ENCODE results near the gene CHRNA1.

The CHRNA1 gene

GRCh38 chr2:174777347-174778084, 13.2 kb upstream of the CHRNA1 start:
- intact Hi-C loops (cut with micrococcal nuclease), result no loop called here
- H3K9me3 Mint-ChIP-seq, result no peaks in the 10 kb centered on the region
- peaks cover 7% of the 10 kb centered on the region for H3K27me3 Mint-ChIP-seq
- H3K36me3 Mint-ChIP-seq (ENCODE audit: low read depth), result no peaks in the 10 kb centered on the region
- H3K27ac Mint-ChIP-seq, result no peak overlapping the region
- peaks cover 21% of the 10 kb centered on the region for H3K4me1 Mint-ChIP-seq (ENCODE audit: low read depth)
- no peak overlapping the region for H3K4me3 Mint-ChIP-seq

- H3K4me3 Mint-ChIP-seq, result no peak overlapping the region
- H3K27ac Mint-ChIP-seq, result no peak overlapping the region
- H3K27me3 Mint-ChIP-seq, result peaks cover 11% of the 10 kb centered on the region
- H3K4me1 Mint-ChIP-seq (ENCODE audit: low read depth), result peaks cover 29% of the 10 kb centered on the region
- H3K9me3 Mint-ChIP-seq, result no peaks in the 10 kb centered on the region
- H3K36me3 Mint-ChIP-seq (ENCODE audit: low read depth), result no peaks in the 10 kb centered on the region
- intact Hi-C loops (cut with micrococcal nuclease), result no loop called here
These were observed 12.4 kb upstream of the CHRNA1 start for GRCh38 chr2:174776675-174777074.

DNA sequence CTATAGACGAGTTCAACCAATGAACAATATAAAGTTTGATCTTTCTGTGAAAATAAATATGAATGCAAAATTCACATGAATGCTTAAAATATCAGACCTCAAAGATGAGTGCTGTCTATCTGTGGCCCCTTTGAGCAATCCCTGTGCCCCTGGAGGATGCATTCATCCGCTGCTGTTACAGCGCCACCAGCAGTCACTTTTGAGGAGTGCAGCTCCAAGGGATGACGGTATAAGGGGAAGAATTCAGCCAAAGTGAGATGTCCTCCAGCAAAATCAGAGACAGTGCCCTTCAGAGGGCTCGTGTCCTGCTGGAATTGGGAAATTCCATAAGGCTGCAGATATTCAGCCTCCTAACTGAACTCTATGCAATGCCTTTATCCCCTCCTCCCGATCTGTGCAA, 12.0 kb upstream of the CHRNA1 start:
- intact Hi-C loops (cut with micrococcal nuclease), result no loop called here
- Mint-ChIP-seq H3K4me3 (no peak overlapping the region), H3K4me1 (ENCODE audit: low read depth) (peaks cover 30% of the 10 kb centered on the region), H3K27ac (no peak overlapping the region), H3K9me3 (no peaks in the 10 kb centered on the region), H3K36me3 (ENCODE audit: low read depth) (no peaks in the 10 kb centered on the region), H3K27me3 (peaks cover 11% of the 10 kb centered on the region)

DNA sequence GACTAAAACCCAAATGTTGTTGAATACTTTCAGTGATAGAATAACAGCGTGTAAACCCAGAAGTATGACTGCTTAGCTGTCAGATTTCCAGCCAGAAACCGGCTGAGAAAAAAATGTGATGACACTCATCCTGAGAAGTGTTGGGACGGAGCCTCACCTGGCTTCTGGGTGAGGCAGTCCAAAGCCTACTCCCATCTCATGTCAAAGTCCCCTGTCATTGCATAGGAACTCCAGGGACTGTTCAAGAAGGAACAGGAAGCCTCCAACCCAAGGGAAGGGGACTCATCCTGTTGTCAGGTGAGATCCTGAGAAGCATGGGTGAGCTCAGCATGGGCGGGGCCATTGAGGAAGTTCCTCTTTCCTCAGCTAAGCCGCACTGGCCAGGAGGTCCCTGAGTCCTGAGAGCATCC, 11.3 kb upstream of the CHRNA1 start:
- H3K4me3 Mint-ChIP-seq, result no peak overlapping the region
- intact Hi-C loops (cut with micrococcal nuclease), result no loop called here
- peaks cover 11% of the 10 kb centered on the region for H3K27me3 Mint-ChIP-seq
- H3K36me3 Mint-ChIP-seq (ENCODE audit: low read depth), result no peaks in the 10 kb centered on the region
- no peaks in the 10 kb centered on the region for H3K9me3 Mint-ChIP-seq
- H3K27ac Mint-ChIP-seq, result no peak overlapping the region
- H3K4me1 Mint-ChIP-seq (ENCODE audit: low read depth), result peaks cover 30% of the 10 kb centered on the region

DNA sequence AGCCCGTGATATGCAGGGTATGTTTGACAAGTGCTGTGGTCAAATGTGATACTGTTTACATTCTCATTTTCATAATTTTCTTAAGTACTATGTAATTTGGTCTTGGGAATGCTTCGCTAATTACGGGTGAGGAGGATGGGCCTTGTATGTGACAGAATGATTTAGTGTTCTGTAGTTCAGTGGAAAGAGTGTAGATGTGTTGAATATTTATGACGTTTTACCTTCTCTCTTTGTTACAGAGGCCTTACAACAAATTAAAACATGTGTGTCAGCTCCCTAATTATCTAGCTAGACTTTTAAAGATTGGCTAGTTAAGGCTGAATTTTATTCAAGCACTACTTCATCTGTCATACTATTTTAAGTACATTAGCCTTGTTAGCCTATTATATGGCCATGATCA, 10.6 kb upstream of the CHRNA1 start:
- H3K27ac Mint-ChIP-seq, result no peak overlapping the region
- no peaks in the 10 kb centered on the region for H3K36me3 Mint-ChIP-seq (ENCODE audit: low read depth)
- intact Hi-C loops (cut with micrococcal nuclease), result loop anchor here (5.0 kb wide), 1 partner anchor 507 kb away; no protein-coding TSS in a partner anchor
- no peaks in the 10 kb centered on the region for H3K9me3 Mint-ChIP-seq
- no peak overlapping the region for H3K4me3 Mint-ChIP-seq
- peaks cover 12% of the 10 kb centered on the region for H3K27me3 Mint-ChIP-seq
- peaks cover 30% of the 10 kb centered on the region for H3K4me1 Mint-ChIP-seq (ENCODE audit: low read depth)

DNA sequence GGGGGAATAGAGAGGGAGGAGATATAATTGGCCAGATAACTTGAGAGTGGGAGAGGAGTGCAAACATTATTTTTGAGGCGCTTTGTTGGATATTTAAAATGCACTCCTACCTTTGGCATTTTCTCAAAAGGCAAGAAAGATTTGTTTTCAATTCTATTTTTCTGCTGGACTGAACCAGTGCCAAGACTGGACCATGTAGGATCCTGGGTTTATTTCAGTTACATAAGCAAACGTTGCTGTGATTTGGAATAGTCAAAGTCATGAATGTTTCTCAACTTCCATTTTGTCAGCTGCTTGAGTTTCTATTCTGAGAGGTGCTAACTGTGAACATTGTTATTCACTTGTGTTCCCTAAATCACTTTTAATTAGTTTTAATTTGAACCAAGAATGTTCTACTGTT, 8.9 kb upstream of the CHRNA1 start:
- Mint-ChIP-seq H3K27me3 (peaks cover 23% of the 10 kb centered on the region), H3K36me3 (ENCODE audit: low read depth) (no peaks in the 10 kb centered on the region), H3K4me3 (no peak overlapping the region), H3K27ac (no peak overlapping the region), H3K4me1 (ENCODE audit: low read depth) (peaks cover 19% of the 10 kb centered on the region), H3K9me3 (no peaks in the 10 kb centered on the region)
- intact Hi-C loops (cut with micrococcal nuclease), result loop anchor here (5.0 kb wide), 1 partner anchor 509 kb away; no protein-coding TSS in a partner anchor

- H3K27me3 Mint-ChIP-seq, result peaks cover 22% of the 10 kb centered on the region
- H3K9me3 Mint-ChIP-seq, result no peaks in the 10 kb centered on the region
- no peaks in the 10 kb centered on the region for H3K36me3 Mint-ChIP-seq (ENCODE audit: low read depth)
- no peak overlapping the region for H3K27ac Mint-ChIP-seq
- H3K4me1 Mint-ChIP-seq (ENCODE audit: low read depth), result peaks cover 17% of the 10 kb centered on the region
- H3K4me3 Mint-ChIP-seq, result no peak overlapping the region
- intact Hi-C loops (cut with micrococcal nuclease), result loop anchor here (5.0 kb wide), 1 partner anchor 510 kb away; no protein-coding TSS in a partner anchor
These were observed 8.2 kb upstream of the CHRNA1 start for GRCh38 chr2:174772472-174772801.

GRCh38 chr2:174771631-174772471, 7.6 kb upstream of the CHRNA1 start:
- Mint-ChIP-seq H3K27ac (no peak overlapping the region), H3K27me3 (peaks cover 26% of the 10 kb centered on the region), H3K4me3 (no peak overlapping the region), H3K4me1 (ENCODE audit: low read depth) (peaks cover 17% of the 10 kb centered on the region), H3K36me3 (ENCODE audit: low read depth) (no peaks in the 10 kb centered on the region), H3K9me3 (no peaks in the 10 kb centered on the region)
- intact Hi-C loops (cut with micrococcal nuclease), result loop anchor here (2.0 to 5.0 kb wide), 2 partner anchors 213 to 510 kb away; no protein-coding TSS in a partner anchor

- intact Hi-C loops (cut with micrococcal nuclease), result loop anchor here (2.0 to 5.0 kb wide), 2 partner anchors 214 to 511 kb away; no protein-coding TSS in a partner anchor
- peaks cover 32% of the 10 kb centered on the region for H3K27me3 Mint-ChIP-seq
- no peak overlapping the region for H3K27ac Mint-ChIP-seq
- H3K36me3 Mint-ChIP-seq (ENCODE audit: low read depth), result no peaks in the 10 kb centered on the region
- peaks cover 17% of the 10 kb centered on the region for H3K4me1 Mint-ChIP-seq (ENCODE audit: low read depth)
- no peaks in the 10 kb centered on the region for H3K9me3 Mint-ChIP-seq
- H3K4me3 Mint-ChIP-seq, result no peak overlapping the region
These were observed 6.9 kb upstream of the CHRNA1 start for GRCh38 chr2:174771136-174771535.

DNA sequence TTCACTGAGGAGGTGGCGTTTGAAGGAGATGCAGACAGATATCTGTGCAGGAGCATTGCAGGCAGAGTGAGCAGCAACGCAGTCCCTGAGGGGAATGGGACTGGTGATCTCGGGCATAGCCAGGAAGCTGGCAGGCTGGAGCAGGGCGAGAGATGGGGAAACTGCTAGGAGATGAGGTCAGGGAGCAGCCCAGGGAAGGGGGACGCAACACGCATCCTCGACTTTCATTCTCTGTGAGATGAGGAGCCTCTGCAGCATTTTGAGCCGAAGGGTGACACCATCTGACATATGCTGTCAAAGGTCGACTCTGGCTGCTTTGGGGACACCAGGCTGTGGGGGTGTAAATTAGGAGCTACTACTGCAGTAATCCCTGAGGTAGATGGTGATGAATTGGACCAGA, 4.3 kb upstream of the CHRNA1 start:
- no peaks in the 10 kb centered on the region for H3K36me3 Mint-ChIP-seq (ENCODE audit: low read depth)
- peaks cover 48% of the 10 kb centered on the region for H3K27me3 Mint-ChIP-seq
- H3K4me3 Mint-ChIP-seq, result no peak overlapping the region
- H3K4me1 Mint-ChIP-seq (ENCODE audit: low read depth), result peaks cover 28% of the 10 kb centered on the region
- no peak overlapping the region for H3K27ac Mint-ChIP-seq
- H3K9me3 Mint-ChIP-seq, result no peaks in the 10 kb centered on the region
- intact Hi-C loops (cut with micrococcal nuclease), result no loop called here

GRCh38 chr2:174766271-174766670, 2.0 kb upstream of the CHRNA1 start:
- no peaks in the 10 kb centered on the region for H3K36me3 Mint-ChIP-seq (ENCODE audit: low read depth)
- H3K9me3 Mint-ChIP-seq, result no peaks in the 10 kb centered on the region
- H3K4me3 Mint-ChIP-seq, result no peak overlapping the region
- H3K27me3 Mint-ChIP-seq, result peaks cover 53% of the 10 kb centered on the region
- H3K4me1 Mint-ChIP-seq (ENCODE audit: low read depth), result peaks cover 11% of the 10 kb centered on the region
- no peak overlapping the region for H3K27ac Mint-ChIP-seq
- intact Hi-C loops (cut with micrococcal nuclease), result no loop called here

DNA sequence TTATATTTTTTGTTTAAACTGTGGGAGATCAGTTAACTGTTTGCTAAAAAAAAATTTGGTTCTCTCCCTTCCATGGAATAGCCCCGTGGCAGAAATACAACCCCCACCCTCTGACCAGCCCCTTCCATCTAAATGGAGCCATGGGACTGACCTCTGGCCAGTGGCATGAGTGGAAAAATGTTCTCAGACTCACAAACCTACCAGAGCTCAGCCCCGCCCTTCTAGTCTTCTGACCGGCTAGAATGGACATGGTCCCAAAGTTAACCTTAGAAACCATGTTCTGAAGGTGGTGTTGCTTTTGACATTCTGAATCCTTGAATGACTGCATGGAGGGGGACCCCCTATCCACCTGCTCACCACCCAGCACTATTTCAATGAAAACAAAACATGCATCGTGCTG, 1.3 kb upstream of the CHRNA1 start:
- Mint-ChIP-seq H3K4me1 (ENCODE audit: low read depth) (peaks cover 11% of the 10 kb centered on the region), H3K27me3 (peaks cover 57% of the 10 kb centered on the region), H3K36me3 (ENCODE audit: low read depth) (no peaks in the 10 kb centered on the region), H3K4me3 (no peak overlapping the region), H3K9me3 (no peaks in the 10 kb centered on the region), H3K27ac (no peak overlapping the region)
- intact Hi-C loops (cut with micrococcal nuclease), result no loop called here

- intact Hi-C loops (cut with micrococcal nuclease), result no loop called here
- no peaks in the 10 kb centered on the region for H3K9me3 Mint-ChIP-seq
- peaks cover 63% of the 10 kb centered on the region for H3K27me3 Mint-ChIP-seq
- H3K4me1 Mint-ChIP-seq (ENCODE audit: low read depth), result peaks cover 16% of the 10 kb centered on the region
- H3K4me3 Mint-ChIP-seq, result no peak overlapping the region
- H3K36me3 Mint-ChIP-seq (ENCODE audit: low read depth), result no peaks in the 10 kb centered on the region
- H3K27ac Mint-ChIP-seq, result no peak overlapping the region
These were observed 492 bp downstream of the CHRNA1 start for GRCh38 chr2:174763780-174764179.

DNA sequence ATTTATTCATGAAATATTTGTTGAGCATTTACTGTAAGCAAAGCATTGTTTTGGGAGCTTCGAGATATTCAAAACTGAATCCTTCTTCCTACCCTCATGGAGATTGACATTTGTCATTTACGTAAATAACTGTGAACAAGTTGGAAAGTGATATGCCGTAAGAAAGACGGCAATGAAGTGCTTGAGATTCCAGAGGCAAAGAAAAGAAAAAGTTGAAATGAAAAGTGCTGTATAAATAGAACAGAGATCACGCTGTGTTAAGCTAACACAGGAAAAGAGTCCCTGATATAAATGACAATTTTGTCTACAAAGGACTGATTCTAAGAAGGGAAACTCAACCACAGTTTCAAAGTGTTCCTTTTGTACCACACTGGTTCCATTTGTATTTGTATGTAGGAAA, 1.8 kb downstream of the CHRNA1 start:
- no peaks in the 10 kb centered on the region for H3K9me3 Mint-ChIP-seq

More for the DNA sequence above, 1.8 kb downstream of the CHRNA1 start:
- H3K27me3 Mint-ChIP-seq, result peaks cover 58% of the 10 kb centered on the region
- H3K4me3 Mint-ChIP-seq, result no peak overlapping the region
- H3K4me1 Mint-ChIP-seq (ENCODE audit: low read depth), result peaks cover 16% of the 10 kb centered on the region
- no peak overlapping the region for H3K27ac Mint-ChIP-seq
- intact Hi-C loops (cut with micrococcal nuclease), result no loop called here
- no peaks in the 10 kb centered on the region for H3K36me3 Mint-ChIP-seq (ENCODE audit: low read depth)

All from dendritic cell treated with granulocyte-macrophage colony-stimulating factor and Interleukin-4, amounts not matched to agents 40 ng/mL and 50 ng/mL, for 4 days (primary cell).